Endodermal cell (in vitro differentiated cells): ENCODE data around the gene RND3. TPM values are rescaled to one million over a fixed set of nuclear protein-coding genes. Genes with fewer than 3 reads are reported as not detected.

Source experiments
- DNase-seq: peaks from one replicate; pipeline ENCODE4 v3.0.0-alpha.2; 2017
- H3K27ac ChIP-seq: 2 replicates; pipeline ENCODE4 v1.5.1; 2013; ENCODE audit warnings: mild to moderate bottlenecking, low read depth, low read length, moderate library complexity
- H3K27me3 ChIP-seq: 2 replicates; pipeline ENCODE4 v1.6.1; 2013; ENCODE audit warnings: mild to moderate bottlenecking, low read length, moderate library complexity; ENCODE audit not compliant: insufficient read depth, control insufficient read depth, poor library complexity, severe bottlenecking
- H3K36me3 ChIP-seq: 2 replicates; pipeline ENCODE4 v1.7.0; 2013; ENCODE audit warnings: mild to moderate bottlenecking, low read length, moderate library complexity; ENCODE audit not compliant: control insufficient read depth, insufficient read depth
- H3K4me1 ChIP-seq: one replicate; pipeline ENCODE4 v1.7.0; 2013; ENCODE audit warnings: low read length; ENCODE audit not compliant: control insufficient read depth, insufficient read depth
- H3K4me3 ChIP-seq: 2 replicates; pipeline ENCODE4 v1.5.1; 2013; ENCODE audit warnings: mild to moderate bottlenecking, low read length, moderate library complexity
- H3K9ac ChIP-seq: 2 replicates; pipeline ENCODE4 v1.6.1; 2013; ENCODE audit warnings: mild to moderate bottlenecking, low read length, moderate library complexity; ENCODE audit not compliant: poor library complexity, severe bottlenecking; ENCODE audit errors: extremely low read depth
- H3K9me3 ChIP-seq: 2 replicates; pipeline ENCODE4 v1.6.1; 2013; ENCODE audit warnings: mild to moderate bottlenecking, low read length, moderate library complexity; ENCODE audit not compliant: control insufficient read depth
- H3K27ac Mint-ChIP-seq: 2 replicates; pipeline ENCODE4 v1.8.0; 2020; ENCODE audit warnings: mixed read lengths
- H3K27me3 Mint-ChIP-seq: 2 replicates; pipeline ENCODE4 v1.8.0; 2021; ENCODE audit warnings: mild to moderate bottlenecking, mixed read lengths; ENCODE audit not compliant: insufficient read depth
- H3K36me3 Mint-ChIP-seq: 2 replicates; pipeline ENCODE4 v1.8.0; 2020; ENCODE audit warnings: low read depth, mixed read lengths
- H3K4me1 Mint-ChIP-seq: 2 replicates; pipeline ENCODE4 v1.8.0; 2020; ENCODE audit warnings: mixed read lengths
- H3K4me3 Mint-ChIP-seq: 2 replicates; pipeline ENCODE4 v1.8.0; 2020; ENCODE audit warnings: mild to moderate bottlenecking, moderate library complexity, mixed read lengths
- H3K9me3 Mint-ChIP-seq: 2 replicates; pipeline ENCODE4 v1.8.0; 2020; ENCODE audit warnings: mild to moderate bottlenecking, mixed read lengths
- CTCF ChIP-seq: fragments of 200-600 bp; sonication (generic); conservative IDR thresholded peaks from 2 replicates; pipeline ENCODE4 v1.5.0; 2021; ENCODE audit warnings: antibody characterized with exemption, mild to moderate bottlenecking
- WGBS, 2 experiments: methylation state at CpG; one replicate each; pipeline versions ENCODE4 v1.1.5 to v1.1.7; 2013; ENCODE audit warnings: missing lambda C conversion rate in 2 of 2, mixed read lengths in 1 of 2; ENCODE audit not compliant: insufficient coverage in 1 of 2, insufficient read length in 1 of 2; 5-methylcytosine and 5-hydroxymethylcytosine counted together
- total RNA-seq, 2 donors: library from RNA; stranded (reverse); fragmentation: NEBNext Ultra II Directional in 1 of 2; extraction: Animal tissue kit (Norgen Biotek cat#: 25700) in 1 of 2; gene quantifications; 2 replicates in 1 of 2; 3 replicates in 1 of 2; pipeline ENCODE4 v1.2.1, GENCODE V29; 2021

The RND3 gene
- total RNA-seq, 2 donors from 2014 or later = 1.3 to 7.8 TPM

- no peaks in the 10 kb centered on the region for H3K27me3 Mint-ChIP-seq
- Histone ChIP-seq H3K27me3 (no peaks in the 10 kb centered on the region), H3K36me3 (no peaks in the 10 kb centered on the region), H3K4me3 (no peak overlapping the region), H3K9me3 (peaks cover 13% of the 10 kb centered on the region), H3K9ac (no peak overlapping the region), H3K27ac (no peak overlapping the region), H3K4me1 (no peaks in the 10 kb centered on the region)
- H3K36me3 Mint-ChIP-seq = no peaks in the 10 kb centered on the region
- no peak for TF ChIP-seq CTCF
- no peak for DNase-seq
- no peak overlapping the region for H3K4me3 Mint-ChIP-seq
- 86 to 93% methylated on average over 2 to 5 of the region's 5 CpGs for WGBS, 2 experiments
- H3K4me1 Mint-ChIP-seq = no peaks in the 10 kb centered on the region
- peaks cover 16% of the 10 kb centered on the region for H3K9me3 Mint-ChIP-seq
- H3K27ac Mint-ChIP-seq = no peak overlapping the region
Observed at GRCh38 chr2:150532020-150532419, 44.6 kb upstream of the RND3 start.

DNA sequence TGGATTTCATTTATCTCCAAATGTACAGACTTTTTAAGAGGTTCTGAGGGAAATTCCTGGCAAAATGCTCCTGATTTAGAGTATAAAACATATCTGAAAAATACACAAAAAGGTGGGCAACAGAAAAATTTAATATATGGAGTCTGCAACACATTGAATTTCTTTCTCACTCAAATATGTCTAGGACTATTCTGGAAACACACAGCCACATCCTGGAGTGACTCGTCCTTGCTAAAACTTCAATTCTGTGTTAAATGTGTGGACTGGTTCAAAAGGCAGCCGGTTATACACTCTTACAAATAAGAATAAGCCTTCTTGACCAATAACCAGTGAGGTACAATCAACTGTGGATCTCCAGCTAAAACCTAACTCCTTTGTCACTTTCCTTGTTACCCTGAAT is 44.1 kb upstream of the RND3 start:
- no peak overlapping the region for H3K9ac ChIP-seq
- peaks cover 12% of the 10 kb centered on the region for H3K9me3 ChIP-seq
- no peak overlapping the region for H3K4me3 ChIP-seq
- Mint-ChIP-seq H3K27ac (no peak overlapping the region), H3K4me1 (no peaks in the 10 kb centered on the region), H3K9me3 (peaks cover 14% of the 10 kb centered on the region), H3K27me3 (no peaks in the 10 kb centered on the region), H3K36me3 (no peaks in the 10 kb centered on the region), H3K4me3 (no peak overlapping the region)
- DNase-seq = no peak
- WGBS, 2 experiments = 95% methylated on average over 2 of the region's 2 CpGs; no CpG with 5 or more reads in 1 of the 2 experiments
- TF ChIP-seq CTCF = no peak
- H3K27me3 ChIP-seq = no peaks in the 10 kb centered on the region
- H3K36me3 ChIP-seq = no peaks in the 10 kb centered on the region
- no peak overlapping the region for H3K27ac ChIP-seq
- H3K4me1 ChIP-seq = no peaks in the 10 kb centered on the region

DNA sequence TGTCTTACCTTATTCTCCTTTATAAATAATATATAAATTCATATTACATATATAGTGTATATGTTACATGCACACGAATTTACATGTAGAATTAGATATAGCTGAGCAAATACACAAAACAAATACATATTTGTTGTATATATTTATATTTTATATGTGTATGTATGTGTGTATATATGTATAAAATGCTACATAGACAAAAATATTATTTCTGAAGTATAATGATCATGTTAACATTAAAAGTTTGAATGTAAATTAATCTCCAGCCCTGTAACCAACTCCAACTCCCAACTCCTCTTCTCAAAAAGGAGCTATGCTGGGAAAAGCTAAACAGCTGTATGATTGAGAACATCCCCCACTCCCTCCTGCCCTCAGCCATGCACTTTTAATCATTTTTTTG is 42.7 kb upstream of the RND3 start:
- H3K4me1 Mint-ChIP-seq = no peaks in the 10 kb centered on the region
- H3K36me3 Mint-ChIP-seq = no peaks in the 10 kb centered on the region
- Histone ChIP-seq H3K9me3 (no peaks in the 10 kb centered on the region), H3K36me3 (no peaks in the 10 kb centered on the region), H3K4me3 (no peak overlapping the region), H3K4me1 (no peaks in the 10 kb centered on the region), H3K9ac (no peak overlapping the region), H3K27ac (no peak overlapping the region), H3K27me3 (no peaks in the 10 kb centered on the region)
- no peak for DNase-seq
- TF ChIP-seq CTCF = no peak
- no CpG with 5 or more reads among the region's 1 CpG for WGBS, 2 experiments
- H3K4me3 Mint-ChIP-seq = no peak overlapping the region
- no peak overlapping the region for H3K27ac Mint-ChIP-seq
- H3K9me3 Mint-ChIP-seq = peaks cover under 1% of the 10 kb centered on the region
- no peaks in the 10 kb centered on the region for H3K27me3 Mint-ChIP-seq
